GM21786 (cell line): ENCODE data around the gene TMEM117.
"Not testable (repeated sequence)": the region's sequence is repeated elsewhere in the genome, so short reads cannot be mapped to it uniquely, and the experiment has no call there.

Experiments
- ATAC-seq: cut with Tn5 transposase; IDR thresholded peaks from one replicate; pipeline ENCODE4 v1.9.1; 2021; ENCODE audit not compliant: unreplicated experiment

The TMEM117 gene

DNA sequence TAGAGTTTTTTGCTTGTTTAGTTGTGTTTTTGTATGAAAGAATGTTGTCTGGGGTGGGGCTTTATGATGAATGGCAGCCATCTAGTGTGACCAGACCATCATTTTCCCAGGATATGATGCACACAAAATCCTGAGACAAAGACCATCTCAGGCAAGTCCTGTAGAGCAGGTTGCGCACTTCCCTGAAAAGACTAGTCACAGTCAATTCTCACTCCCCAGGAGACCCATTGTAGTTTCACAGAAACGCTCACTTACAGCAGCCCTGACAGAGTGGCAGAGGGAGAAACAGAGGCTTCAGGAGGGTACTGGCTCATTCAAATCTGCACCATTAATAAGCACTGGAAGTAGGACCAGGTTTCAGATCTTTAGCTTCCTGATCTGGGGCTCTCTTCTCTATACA lies 183.2 kb downstream of the TMEM117 start:
- ATAC-seq = no peak

- ATAC-seq = no peak
These were observed 184.7 kb downstream of the TMEM117 start for GRCh38 chr12:44020555-44020954.

- peak; percentile 76 for ATAC-seq
These were observed 185.6 kb downstream of the TMEM117 start for GRCh38 chr12:44021471-44021971.

DNA sequence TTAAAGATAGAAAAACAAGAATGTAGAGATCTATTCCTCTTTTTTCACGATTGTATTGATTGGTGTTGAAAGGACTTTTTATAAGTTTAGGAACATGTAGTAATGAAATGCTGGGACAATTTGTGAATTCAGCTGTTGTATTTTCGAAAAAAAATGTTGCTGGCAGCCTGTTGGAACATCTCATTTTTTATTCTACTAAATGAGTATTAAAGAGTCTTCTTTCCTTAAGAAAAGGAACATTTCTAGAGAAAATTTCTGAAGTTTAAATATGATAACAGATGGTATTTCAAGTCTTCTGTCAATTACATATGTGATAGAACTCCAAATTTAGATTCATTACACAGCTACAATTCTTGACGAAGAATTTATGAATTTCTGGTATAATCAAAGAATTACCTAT lies 189.6 kb downstream of the TMEM117 start:
- no peak for ATAC-seq

DNA sequence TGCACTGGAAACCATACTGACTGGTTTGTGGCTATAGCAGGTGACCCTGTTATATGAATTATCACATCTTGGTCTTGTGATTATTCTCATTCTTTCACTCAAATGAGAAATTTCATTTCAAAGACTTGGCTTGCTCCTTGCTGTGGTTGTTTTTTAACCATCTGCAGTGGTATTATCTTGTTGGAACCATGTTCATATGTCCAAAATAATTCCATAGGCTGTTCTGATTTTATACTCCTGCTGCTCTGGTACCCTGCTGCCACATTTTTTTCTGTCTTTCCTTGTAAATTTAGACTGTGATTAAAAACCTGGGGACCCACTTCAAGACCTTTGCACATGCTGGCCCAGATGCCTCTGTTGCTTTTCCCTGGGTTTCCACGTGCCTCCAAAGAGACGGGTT lies 190.2 kb downstream of the TMEM117 start:
- no peak for ATAC-seq

- not testable (repeated sequence) for ATAC-seq
These were observed 191.0 kb downstream of the TMEM117 start for GRCh38 chr12:44026926-44027325.

DNA sequence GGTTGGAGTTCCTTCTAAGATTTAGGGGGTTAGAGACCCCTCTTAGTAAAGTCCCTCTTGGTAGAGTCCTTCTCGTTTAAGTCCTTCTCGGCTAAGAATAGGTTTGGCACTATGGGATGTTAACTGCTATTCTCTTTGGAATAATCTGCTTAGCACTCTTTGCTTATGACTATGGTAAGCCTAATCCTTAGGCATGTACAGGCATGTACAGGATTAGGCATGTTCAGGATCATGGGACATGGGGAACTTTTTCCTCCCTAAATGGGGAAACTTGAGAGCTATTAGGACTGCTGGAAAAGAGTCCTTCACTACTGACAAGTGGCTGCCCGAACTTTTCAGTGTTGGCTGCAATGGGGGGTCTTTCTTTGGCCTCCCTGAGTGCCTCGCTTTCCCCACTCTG lies 193.3 kb downstream of the TMEM117 start:
- ATAC-seq = no peak

- no peak for ATAC-seq
These were observed 195.7 kb downstream of the TMEM117 start for GRCh38 chr12:44031472-44032185.

- ATAC-seq = no peak
These were observed 199.0 kb downstream of the TMEM117 start for GRCh38 chr12:44034906-44035305.

- no peak for ATAC-seq
These were observed 201.1 kb downstream of the TMEM117 start for GRCh38 chr12:44036875-44037443.

- no peak for ATAC-seq
These were observed 202.5 kb downstream of the TMEM117 start for GRCh38 chr12:44038411-44038810.

DNA sequence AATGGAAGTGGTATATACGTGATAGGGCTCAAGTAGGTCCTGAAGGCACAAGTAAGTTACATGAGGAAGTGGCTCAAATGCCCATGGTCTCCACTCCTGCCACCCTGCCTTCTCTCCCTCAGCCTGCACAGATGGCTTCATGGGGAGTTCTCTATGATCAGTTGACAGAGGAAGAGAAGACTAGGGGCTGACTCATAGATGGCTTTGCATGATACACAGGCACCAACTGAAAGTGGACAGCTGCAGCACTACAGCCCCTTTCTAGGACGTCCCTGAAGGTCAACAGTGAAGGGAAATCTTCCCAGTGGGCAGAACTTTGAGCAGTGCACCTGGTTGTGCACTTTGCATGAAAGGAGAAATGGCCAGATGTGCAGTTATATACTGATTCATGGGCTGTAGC lies 208.6 kb downstream of the TMEM117 start:
- ATAC-seq = not testable (repeated sequence)

DNA sequence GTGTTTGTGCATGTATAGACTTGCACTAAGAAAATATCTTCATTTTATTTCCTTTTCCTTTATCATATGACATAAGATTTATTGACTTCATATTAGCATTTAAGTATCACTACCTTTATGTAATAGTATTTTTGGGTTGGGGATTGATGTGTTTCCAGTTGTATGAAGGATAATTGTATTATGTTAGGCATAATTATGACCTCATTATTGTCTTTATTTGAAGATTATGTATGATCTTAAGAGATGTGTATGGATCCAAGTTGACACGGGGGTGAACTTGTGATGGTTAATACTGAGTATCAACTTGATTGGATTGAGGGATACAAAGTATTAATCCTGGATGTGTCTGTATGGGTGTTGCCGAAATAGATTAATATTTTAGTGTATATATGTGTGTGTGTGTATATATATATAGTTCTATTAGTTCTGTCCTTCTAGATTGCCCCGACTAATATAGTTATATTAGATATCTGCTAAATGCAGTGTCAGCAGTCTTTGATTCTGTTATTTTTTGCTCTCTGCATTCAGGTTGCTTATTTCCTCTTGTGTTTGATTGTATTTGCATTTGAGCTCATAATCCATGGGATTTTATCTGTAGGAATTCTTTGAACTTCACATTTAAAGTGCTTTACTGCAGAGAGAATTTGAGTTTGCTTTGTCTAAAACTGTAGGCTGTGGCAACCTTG lies 211.0 kb downstream of the TMEM117 start:
- ATAC-seq = no peak

DNA sequence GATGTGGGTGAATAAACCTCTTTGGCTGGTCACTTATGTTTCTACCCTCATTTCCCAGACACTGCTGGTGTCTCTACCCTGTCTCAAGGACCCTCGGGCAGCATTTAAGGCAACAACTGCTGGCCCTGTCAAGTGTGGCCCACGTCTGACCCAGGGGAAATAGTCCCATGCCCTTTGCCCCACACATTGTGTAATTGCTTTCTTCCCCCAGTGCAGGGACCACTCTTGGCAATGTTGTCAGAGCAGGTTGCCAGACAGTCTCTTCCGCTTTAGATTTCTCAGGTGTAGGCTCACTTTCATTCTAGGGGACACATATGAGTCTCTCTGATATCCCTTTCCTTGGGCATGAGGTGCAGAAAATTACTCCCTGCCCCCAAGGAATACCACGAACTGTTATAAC lies 216.7 kb downstream of the TMEM117 start:
- no peak for ATAC-seq

DNA sequence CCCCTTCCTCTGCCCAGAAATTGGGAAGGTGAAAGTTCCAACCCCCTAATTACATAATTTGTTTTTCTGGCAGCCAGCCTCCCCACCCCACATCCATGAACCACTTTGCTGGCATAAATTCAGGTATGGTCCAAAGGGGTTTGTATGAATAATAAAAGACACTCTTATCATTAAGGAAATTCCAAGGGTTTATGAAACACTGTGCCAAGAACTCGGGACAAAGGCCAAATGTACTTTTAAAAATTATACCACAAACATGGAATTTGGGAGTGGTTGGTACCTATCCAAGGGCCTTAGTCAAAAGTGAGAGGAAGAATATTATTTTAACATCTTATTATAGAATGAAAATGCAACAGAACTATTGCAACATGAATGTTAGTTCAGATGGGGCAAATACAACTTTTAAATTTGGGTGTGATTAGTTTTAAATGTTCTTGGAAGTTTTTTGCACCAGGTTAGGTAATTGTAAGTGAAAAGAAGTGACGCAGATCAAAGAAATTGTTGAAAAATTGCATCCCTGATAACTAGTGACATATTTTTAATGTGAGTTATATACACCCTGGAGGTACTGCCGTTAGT lies 217.8 kb downstream of the TMEM117 start:
- no peak for ATAC-seq

GRCh38 chr12:44054281-44054680 lies 218.4 kb downstream of the TMEM117 start:
- ATAC-seq = no peak

GRCh38 chr12:44058366-44058765 lies 222.5 kb downstream of the TMEM117 start:
- no peak for ATAC-seq

DNA sequence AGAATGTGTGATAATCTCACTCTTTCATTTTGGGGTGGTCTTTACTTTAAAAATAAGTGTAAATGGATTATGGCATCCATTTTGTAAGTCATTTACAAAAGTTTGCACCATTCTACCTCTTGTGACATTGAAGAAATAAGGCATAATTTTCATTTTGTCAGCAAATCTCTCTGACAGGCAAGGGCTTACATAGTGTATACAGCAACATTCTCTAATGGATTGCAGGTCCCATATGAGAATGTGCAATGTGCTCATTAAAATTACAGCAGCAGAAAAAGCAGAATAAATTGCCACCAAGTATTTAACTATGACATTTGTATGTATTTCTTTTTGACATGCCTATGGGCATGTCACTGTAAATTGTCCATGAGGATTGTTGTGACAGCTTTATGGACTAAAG lies 223.6 kb downstream of the TMEM117 start:
- no peak for ATAC-seq

DNA sequence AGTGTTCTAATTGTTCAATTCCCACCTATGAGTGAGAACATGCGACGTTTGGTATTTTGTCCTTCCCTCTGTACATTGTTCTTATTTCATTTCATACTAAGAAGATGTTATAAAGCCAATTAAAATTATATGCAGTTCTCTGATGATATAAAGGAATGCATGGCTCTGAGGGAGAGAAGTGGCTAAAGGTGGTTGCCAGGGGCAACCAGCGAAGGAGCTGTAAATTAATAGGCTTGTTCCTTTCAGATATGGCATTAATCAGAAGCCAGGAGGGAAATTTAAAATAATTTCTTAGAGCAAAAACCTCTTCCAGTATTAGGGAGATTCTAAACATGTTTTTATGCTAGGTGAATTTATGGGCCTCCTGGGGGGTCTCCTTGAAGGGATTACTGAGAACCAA lies 227.8 kb downstream of the TMEM117 start:
- no peak for ATAC-seq

- no peak for ATAC-seq
These were observed 241.0 kb downstream of the TMEM117 start for GRCh38 chr12:44076871-44077270.

GRCh38 chr12:44077294-44077693 lies 241.4 kb downstream of the TMEM117 start:
- no peak for ATAC-seq

GRCh38 chr12:44078273-44078672 lies 242.4 kb downstream of the TMEM117 start:
- ATAC-seq = no peak
